Right lung (tissue), 5 donors: ENCODE results near the gene CD74. TPM values are rescaled to one million over a fixed set of nuclear protein-coding genes. Genes with fewer than 3 reads are reported as not detected.
A peak's percentile ranks its signal among the peaks of the same experiment; 100 is the strongest.

Experiments used
- DNase-seq, 2 donors: peaks; one replicate each; pipeline ENCODE4 v3.0.0-alpha.2; 2013
- polyA plus RNA-seq, 5 donors: library from polyadenylated mRNA; unstranded; fragments of 120-200 nt; gene quantifications; one replicate each; pipeline versions ENCODE4 v1.2.1 to v1.2.3, GENCODE V29; 2013; ENCODE audit warnings: inconsistent platforms in 1 of 5, low replicate concordance in 1 of 5; ENCODE audit not compliant: insufficient read length in 5 of 5, insufficient read depth in 1 of 5

The CD74 gene
- polyA plus RNA-seq, 5 donors = 121 to 212 (median 176) TPM

GRCh38 chr5:150372639-150373038 lies 40.1 kb downstream of the CD74 start:
- no peak for DNase-seq

GRCh38 chr5:150368526-150368925 lies 44.2 kb downstream of the CD74 start:
- DNase-seq = no peak

GRCh38 chr5:150364004-150364403 lies 48.7 kb downstream of the CD74 start:
- no peak for DNase-seq

- no peak for DNase-seq
Measured at GRCh38 chr5:150363185-150363584, 49.5 kb downstream of the CD74 start.

GRCh38 chr5:150361301-150361700 lies 51.4 kb downstream of the CD74 start:
- DNase-seq = no peak

DNA sequence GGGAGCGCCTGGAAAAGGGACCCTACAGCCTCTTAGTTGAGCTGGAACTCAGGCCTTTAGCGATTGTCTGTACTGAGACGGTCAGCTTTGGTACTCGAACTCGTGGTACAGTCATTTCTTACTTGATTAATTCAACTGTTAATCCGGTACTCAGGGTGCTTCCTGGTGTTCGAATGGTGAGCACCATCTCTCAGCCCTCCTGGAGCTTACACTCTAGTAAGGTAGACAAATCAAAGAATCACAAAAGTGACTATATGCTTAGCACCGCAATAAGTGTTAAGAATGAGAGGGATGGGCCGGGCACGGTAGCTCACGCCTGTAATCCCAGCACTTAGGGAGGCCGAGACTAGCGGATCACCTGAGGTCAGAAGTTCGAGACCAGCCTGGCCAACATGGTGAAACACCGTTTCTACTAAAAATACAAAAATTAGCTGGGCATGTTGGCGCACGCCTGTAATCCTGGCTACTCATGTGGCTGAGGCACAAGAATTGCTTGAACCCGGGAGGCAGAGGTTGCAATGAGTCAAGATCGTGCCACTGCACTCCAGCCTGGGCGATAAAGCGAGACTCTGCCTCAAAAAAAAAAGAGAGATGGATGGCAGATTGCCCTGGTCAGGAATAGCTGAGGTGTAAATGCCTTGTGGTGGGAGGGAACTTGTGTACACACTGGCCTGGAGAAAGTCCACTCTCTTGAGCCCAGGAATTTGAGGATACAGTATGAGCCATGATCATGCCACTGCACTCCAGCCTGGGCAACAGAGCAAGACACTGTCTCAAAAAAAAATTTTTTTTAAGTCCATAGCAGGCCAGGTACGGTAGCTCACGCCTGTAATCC lies 54.2 kb downstream of the CD74 start:
- DNase-seq = no peak

- DNase-seq = peak; percentile 96 to 97
Measured at GRCh38 chr5:150357326-150358260, 55.1 kb downstream of the CD74 start, which contains the start of gene TCOF1. Gene TCOF1, plus strand, starts transcription at chr5:150357697. Its CDS starts 50 bp downstream, at chr5:150357747.

- DNase-seq = no peak
Measured at GRCh38 chr5:150356575-150357294, 56.0 kb downstream of the CD74 start.

GRCh38 chr5:150355791-150356190 lies 56.9 kb downstream of the CD74 start:
- DNase-seq = no peak

- DNase-seq = no peak
Measured at GRCh38 chr5:150353032-150353675, 59.6 kb downstream of the CD74 start.

- no peak for DNase-seq
Measured at GRCh38 chr5:150352244-150353031, 60.3 kb downstream of the CD74 start.

Other genes starting within 250 kb of the CD74 start
- under 1 TPM; 0.13 to 0.66 (median 0.39) TPM for gene CDX1, start 246.1 kb downstream of the CD74 start, polyA plus RNA-seq
- under 1 TPM in 2 of 5 donors, not detected in 3; 0.04 to 0.05 TPM for gene SLC6A7, start 222.8 kb downstream of the CD74 start, polyA plus RNA-seq
- 1 to 10 TPM; 3.2 to 8.3 (median 5.8) TPM for gene CAMK2A, start 123.1 kb downstream of the CD74 start, polyA plus RNA-seq
- gene ARSI, start 110.0 kb downstream of the CD74 start, polyA plus RNA-seq = 10 to 100 TPM; 18.2 to 31.9 (median 23.4) TPM
- gene TCOF1, start 55.2 kb downstream of the CD74 start, polyA plus RNA-seq = 10 to 100 TPM; 20.4 to 35.0 (median 28.0) TPM
- 1,000 to 10,000 TPM; 2,380 to 2,884 (median 2,485) TPM for gene RPS14, start 36.8 kb upstream of the CD74 start, polyA plus RNA-seq
- 10 to 100 TPM; 45.0 to 71.2 (median 65.9) TPM for gene NDST1, start 95.2 kb upstream of the CD74 start, polyA plus RNA-seq
- gene SYNPO, start 227.8 kb upstream of the CD74 start, polyA plus RNA-seq = 10 to 100 TPM; 18.1 to 33.9 (median 21.7) TPM
- 10 to 100 TPM in 3 of 5 donors, 1 to 10 TPM in 2; 9.7 to 13.3 (median 11.2) TPM for gene MYOZ3, start 248.3 kb upstream of the CD74 start, polyA plus RNA-seq